HG03135 (cell line): ENCODE results near the gene HOXA10.

Experiments
- ATAC-seq: cut with Tn5 transposase; IDR thresholded peaks from one replicate; pipeline ENCODE4 v1.9.1; 2021; ENCODE audit warnings: mild to moderate bottlenecking, moderate library complexity; ENCODE audit not compliant: unreplicated experiment

Gene HOXA10

DNA sequence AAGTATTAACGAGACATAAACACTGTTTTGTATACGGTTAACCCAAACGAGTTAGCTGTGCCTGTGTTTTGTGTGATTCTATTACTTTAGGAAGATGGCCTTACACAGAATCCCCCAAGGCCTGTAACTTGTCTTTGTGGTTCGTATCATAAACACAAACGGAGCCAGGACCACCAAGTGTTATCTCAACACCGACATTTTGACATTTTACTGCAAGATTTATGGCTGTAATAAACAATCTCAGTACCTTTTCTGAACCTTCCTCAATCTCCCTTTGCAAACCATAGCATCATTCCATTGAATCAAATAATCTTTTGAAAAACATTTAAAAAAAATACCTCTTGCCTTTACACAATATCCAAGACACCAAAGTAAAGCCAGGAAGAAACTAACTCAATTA lies 41.1 kb downstream of the HOXA10 start:
- ATAC-seq, result no peak

DNA sequence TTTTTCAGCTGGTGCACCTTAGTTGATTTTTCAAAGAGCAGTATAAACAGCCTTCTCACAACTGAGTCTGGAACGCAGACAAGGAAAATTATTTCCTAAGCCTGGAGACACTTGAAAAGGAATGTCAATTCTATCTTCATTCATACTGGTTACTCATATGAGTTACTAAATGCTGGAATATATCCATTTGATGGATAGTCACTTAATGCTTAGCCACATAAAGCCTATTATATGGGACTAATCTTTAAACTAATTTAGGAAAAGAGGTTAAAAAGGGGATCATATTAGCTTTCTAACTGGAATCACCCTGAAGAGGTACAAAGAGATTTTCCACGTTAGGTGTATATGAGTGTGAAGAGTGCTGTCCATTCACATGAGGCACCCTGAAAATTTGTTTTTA lies 41.9 kb downstream of the HOXA10 start:
- no peak for ATAC-seq

- no peak for ATAC-seq
These were observed 42.7 kb downstream of the HOXA10 start for GRCh38 chr7:27131390-27131819.

DNA sequence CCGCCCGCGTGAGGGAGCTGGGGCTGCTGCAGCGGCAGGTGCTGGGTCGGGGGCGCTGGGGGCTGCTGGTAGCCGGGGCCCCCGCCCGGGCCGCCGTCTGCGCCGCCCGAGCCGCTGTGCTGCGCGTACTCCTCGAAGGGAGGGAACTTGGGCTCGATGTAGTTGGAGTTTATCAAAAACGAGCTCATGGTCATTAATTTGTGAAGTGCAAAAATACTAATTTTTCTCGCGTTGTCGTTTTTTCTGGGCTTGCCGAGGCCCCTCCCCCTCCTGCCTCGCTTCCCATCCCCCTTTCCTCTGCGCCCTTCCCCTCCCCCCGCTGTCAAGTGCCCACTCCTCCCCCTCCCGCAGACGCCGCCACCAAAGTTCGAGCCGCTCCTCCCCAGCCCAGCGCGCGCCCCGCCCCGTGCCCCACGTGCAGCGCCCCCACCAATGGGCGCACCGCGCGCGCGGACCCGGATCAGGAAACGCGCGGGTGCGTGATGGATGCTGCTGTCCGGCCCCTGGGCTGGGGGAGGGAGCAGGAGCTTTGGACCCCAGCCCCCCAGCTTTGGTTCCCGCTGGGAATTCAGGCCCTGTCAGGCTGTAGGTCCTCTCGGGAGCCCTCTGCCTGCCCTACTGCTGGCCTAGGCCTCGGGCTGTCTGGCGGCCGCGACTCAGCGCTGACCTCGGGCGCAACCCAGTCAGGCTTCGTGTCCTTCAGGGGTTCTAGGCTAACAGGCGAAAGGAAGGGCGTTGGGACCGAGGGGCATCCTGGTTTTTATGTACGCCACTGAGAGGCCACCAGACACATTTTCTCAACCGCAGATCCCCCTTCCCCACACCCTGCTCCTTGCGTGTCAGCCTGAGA lies 43.4 kb downstream of the HOXA10 start, which contains the start of gene HOXA4:
Gene HOXA4, minus strand, starts transcription at position 218 of the 850 bp plus-strand sequence. Its CDS starts 24 bp downstream, at position 194.
- no peak for ATAC-seq

DNA sequence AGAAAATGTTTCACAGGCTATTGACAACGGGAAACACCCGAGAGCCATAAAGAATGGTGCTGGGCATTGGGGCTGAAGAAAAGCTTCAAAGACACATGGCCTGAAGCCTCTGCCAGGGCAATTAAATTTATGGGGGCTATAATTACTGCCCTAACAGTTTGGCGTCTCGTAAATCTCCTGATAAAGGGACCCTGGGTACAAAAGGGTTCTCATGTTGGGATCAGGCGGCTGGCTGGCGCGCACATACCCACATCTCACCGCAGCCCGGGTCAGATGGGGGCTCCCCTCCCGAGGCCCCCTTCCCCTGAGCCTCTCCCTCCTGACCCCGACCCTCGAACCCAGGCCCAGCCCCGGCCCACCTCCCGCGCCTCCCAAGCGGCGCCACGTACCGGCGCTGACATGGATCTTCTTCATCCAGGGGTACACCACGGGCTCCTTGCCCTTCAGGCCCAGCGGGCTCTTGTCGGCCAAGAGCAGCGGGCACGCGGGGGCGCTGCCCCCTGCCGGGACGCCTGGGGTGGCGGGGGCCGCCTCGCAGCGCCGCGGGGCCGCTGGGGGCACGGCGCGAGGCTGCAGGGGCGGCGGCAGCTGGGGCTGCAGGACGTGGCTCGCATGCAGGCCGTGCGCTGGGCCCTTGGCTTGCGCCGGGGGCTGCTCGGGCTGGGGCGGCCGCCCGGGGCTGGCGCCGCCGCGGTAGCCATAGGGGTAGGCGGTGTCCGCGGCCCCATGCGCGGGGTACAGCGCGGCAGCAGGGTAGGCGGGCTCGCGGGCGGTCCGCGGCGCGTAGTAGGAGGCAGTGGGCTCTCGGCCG lies 44.2 kb downstream of the HOXA10 start:
- no peak for ATAC-seq

GRCh38 chr7:27128776-27129728 lies 45.1 kb downstream of the HOXA10 start:
- ATAC-seq, result no peak

- no peak for ATAC-seq
These were observed 46.1 kb downstream of the HOXA10 start for GRCh38 chr7:27128034-27128433.

DNA sequence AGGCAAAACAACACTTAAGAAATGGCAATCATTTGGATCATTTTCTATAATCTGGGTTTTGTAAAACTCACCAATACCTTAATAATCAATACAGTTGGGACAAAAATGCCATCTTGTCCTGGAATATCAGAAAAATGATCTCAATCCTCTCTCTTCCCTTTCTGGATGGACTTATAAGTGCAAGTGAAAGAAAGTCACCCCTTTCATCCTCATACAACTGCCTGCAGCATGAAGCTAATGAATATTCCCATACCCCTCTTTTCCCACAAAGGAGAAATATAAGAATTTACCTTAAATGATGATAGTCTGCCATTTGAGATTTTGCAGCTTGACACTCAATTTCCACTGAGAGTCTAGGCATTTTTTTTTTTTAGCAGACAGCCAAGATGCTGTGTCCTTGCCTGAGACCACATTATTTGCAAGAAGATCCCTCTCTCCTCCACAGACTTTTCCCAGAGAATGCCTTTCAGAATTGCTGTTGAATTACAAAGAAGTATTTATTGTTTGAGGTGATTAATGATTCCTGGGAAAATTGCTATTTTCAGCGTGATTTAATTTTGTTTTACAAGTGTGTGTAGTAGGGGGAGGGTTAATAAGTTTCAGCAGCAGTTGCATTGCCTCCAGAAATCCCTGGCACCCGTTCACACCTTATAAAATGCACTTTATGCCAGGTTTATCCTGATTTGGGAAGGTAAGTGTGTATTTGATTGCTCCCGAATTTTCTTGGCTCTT lies 47.4 kb downstream of the HOXA10 start:
- no peak for ATAC-seq

- no peak for ATAC-seq
These were observed 48.1 kb downstream of the HOXA10 start for GRCh38 chr7:27125986-27126394.

DNA sequence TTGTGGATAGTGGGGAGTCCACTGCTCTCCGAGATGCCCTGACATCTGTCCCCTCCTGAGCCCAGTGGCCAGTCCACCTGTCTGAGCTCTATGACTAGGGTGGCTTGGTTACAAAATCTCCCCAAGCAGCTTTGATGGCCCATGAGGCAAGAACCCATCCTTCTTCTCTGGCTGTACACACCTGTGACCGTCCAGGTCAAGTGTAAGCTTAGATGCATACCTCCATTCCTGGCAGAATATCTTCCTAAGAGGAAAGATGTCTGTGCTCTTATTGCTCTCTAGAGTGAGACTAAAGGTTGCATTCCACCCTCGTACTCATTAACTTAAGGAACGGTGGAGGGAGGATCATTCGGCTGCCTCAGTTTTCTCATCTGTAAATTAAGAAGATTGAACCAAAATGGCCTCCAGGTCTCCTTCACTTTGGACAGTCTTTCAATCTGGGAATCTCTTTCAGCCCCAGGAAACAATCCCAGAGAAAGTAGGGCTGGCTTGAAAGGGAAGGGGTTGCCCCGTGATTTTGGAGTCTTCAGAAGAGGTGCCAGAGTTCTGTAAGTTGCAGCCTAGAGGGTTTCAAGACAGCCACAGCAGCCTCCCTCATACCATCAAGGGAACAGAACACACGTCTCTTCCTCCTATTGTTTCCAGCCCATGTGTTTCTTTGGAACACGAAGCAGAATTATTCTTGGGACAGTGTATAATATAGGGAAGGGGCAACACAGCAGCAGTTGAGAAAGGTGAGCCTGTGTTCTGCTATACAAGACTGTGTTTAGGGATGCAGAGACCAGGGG lies 49.0 kb downstream of the HOXA10 start:
- ATAC-seq, result no peak

DNA sequence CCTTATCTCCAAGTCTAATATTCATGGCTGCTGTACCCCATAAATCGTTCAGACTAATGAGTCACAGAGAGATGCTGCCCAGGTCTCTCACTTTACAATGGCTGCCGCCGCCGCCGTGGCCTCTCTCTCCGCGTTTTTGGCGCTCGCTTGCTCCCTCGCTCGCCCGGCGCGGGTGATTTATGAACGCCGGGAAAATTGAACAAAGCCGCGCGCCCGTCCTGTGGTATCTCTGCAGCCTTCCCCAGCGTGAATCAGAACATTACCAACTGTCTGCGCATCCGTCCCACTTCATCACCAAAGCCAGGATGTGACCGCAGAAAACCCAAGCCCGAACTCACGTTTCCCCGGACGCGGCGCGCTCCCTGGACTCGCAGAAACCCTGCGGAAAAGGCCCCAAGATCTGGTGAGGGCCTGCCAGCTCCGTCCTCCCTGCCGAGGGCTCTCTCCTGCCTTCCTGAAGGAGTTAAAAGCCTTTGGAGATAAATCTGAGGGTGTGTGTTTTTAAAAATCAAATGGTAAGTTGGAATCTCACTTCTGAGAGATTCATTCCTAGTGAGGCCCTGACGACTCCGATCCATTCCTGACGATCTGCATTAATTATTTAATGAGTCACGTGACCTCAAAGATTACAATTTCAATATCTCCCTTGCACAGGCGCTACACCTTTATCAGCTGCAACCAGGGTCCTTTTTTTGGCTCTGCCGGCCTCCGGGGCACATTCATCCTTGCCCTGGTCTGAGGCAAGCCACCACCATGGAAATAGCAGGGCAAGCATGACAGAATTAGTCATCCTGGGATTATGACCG lies 49.8 kb downstream of the HOXA10 start:
- ATAC-seq, result no peak

GRCh38 chr7:27123477-27124053 lies 50.6 kb downstream of the HOXA10 start:
- no peak for ATAC-seq

DNA sequence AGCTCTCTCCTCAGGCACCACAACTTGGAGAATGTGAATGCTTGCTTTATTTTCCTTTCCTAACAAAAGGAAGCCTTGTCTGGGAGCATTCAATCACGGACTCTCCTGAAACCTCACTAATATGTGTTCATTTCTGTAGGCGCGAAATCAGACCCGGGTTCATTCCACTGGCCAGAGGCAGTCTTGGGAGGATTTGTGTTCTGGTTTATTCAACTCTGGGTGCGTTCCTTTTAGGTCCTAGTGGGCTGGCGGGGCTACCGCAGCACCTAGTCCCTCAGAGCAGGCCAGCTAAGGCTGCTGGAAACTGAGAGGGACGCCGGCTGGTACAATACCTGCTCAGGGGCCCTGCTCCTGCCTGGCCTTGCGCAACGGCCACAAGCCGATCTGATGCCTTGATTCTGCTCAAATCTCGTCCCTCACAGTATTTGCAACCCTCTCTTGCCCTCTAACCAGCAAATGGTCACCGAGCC lies 51.1 kb downstream of the HOXA10 start:
- no peak for ATAC-seq

- no peak for ATAC-seq
These were observed 51.8 kb downstream of the HOXA10 start for GRCh38 chr7:27122077-27122910.

DNA sequence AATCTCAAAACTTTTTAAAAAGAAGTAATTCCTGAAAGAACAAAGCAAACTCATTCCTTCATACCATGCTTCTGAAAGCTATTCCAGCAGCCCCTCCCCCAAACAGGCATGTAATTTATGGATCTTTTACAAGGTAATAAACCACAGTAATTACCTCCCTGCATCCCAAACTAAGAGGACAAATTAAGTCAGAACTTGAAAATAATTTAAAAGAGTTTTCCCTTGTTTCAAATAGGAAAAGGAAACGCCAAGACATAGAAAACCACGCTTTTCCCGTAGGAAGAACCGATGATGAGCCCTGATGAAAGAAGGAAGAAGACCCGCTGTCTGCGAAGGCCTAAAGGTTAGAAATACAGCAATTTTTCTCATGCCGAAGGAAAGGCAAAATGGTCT lies 52.4 kb downstream of the HOXA10 start:
- no peak for ATAC-seq
